GM19324 (cell line): ENCODE data around the gene OR1A2.
"Not testable (repeated sequence)": the region's sequence is repeated elsewhere in the genome, so short reads cannot be mapped to it uniquely, and the experiment has no call there.

Experiments used
- ATAC-seq: cut with Tn5 transposase; IDR thresholded peaks from one replicate; pipeline ENCODE4 v1.9.1; 2021; ENCODE audit warnings: mild to moderate bottlenecking, moderate library complexity; ENCODE audit not compliant: unreplicated experiment, low FRiP score

Gene OR1A2, protein sequence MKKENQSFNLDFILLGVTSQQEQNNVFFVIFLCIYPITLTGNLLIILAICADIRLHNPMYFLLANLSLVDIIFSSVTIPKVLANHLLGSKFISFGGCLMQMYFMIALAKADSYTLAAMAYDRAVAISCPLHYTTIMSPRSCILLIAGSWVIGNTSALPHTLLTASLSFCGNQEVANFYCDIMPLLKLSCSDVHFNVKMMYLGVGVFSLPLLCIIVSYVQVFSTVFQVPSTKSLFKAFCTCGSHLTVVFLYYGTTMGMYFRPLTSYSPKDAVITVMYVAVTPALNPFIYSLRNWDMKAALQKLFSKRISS

DNA sequence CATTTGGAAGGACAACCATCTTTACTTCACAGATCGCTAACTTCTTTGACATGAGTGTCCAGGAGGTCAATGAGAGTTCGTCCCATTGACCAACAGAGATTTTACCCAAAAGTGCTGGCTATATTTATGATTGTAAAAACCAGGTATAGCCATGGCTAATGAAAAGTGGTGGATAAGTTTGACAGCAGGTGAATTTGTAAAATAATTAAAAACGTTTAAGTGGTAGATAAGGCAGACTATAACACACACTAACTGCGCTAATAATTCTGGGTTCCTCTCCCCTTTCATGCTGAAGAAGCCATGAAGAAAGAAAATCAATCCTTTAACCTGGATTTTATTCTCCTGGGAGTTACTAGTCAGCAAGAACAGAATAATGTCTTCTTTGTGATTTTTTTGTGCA lies at the start of gene OR1A2:
Gene OR1A2 (plus strand): TSS at position 301 of the 400 bp plus-strand sequence. CDS start 0 bp downstream, at position 301.
- ATAC-seq, result no peak

DNA sequence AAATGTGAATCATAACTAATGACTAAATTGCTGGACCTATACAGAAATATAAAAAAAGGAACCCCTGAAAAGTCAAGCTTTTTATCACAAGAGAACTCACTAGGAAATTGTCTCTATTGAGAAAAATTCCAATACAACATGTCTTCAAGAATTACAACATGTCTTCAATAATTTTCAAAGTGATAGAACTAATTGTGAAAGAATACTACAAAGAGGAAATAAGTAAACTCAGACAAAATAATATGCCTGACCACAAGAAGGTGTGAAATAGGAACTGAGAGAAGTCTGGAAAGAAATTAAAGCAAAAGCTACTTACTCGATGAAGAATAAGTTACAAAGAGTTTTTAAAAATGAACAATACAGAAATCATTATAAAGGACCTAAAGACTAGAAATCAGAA lies 40.1 kb upstream of the OR1A2 start:
- no peak for ATAC-seq

DNA sequence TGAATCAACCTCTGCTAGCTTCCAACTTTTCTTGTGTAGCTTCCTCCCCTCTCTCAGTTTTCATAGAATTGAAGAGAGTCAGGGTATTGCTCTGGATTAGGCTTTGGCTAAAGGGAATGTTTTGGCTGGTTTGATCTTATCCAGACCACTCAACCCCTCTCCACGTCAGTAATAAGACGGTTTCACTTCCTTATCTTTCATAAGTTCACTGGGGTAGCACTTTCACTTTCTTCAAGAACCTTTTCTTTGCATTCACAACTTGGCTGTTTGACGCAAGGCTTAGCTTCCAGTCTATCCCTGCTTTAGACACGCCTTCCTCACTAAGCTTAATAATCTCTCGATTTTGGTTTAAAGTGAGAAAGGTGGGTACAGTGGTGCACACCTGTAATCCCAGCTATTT lies 29.7 kb upstream of the OR1A2 start:
- ATAC-seq, result no peak

DNA sequence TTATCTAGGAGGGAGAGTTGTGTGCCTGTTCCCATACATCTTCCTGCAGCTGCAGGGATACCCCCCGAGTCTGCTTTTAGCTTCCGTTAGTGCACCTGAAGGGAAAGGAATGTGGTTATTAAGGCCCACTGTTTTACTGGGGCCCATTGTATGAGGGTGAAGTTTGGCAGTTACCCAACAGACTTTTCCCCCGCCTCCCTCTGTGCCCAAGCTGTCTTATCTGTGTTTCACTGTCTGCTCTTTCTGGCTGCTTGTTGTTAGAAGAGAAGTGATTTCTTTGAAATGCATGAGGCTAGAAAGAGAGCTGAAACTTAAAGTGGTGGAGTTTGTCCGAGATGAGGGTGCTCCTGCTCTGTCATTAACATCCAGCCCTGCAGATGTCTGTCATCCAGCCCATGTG lies 7.4 kb upstream of the OR1A2 start:
- ATAC-seq, result no peak

DNA sequence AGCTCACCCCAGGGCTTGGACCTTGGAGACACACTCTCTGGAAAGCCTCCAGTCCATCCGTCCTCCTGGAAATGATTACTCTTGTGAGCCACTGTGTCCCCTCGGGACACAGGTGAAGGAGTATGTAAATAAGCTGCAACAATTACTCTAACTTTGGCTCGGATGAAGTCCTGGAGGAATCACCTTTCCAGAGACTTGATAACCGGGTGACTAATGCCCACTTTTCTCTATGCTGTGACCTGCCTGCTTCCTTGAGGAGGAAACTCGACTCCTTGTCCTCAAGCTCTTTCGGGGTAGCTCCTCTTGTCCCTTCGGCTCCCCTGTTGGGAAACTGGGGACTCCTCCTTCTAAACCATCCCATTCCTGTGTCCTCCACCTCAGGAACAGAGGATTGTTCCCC lies 10.0 kb downstream of the OR1A2 start, which contains the start of gene OR1A1:
Gene OR1A1 (plus strand): TSS at position 301 of the 400 bp plus-strand sequence. CDS start 7,954 bp downstream, outside the sequence.
- no peak for ATAC-seq

DNA sequence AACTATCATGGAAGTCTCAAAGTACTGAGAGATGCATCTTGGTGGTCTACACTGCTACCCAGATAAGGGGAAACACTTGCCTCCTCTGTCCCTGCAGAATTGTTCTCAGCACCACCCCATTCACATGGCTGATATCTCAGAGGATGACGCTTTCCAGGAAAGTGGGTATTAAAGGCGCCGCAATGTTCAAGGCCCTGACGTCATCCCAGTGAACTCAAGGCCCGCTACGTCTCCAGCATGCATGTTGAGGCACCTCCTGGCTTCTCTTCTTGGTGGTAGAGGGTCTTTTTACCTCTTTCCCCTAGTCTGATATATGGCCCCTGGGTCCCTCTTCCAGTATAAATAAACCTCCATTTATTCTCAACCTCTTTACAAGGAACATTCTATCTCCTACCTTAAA lies 11.2 kb downstream of the OR1A2 start:
- no peak for ATAC-seq

DNA sequence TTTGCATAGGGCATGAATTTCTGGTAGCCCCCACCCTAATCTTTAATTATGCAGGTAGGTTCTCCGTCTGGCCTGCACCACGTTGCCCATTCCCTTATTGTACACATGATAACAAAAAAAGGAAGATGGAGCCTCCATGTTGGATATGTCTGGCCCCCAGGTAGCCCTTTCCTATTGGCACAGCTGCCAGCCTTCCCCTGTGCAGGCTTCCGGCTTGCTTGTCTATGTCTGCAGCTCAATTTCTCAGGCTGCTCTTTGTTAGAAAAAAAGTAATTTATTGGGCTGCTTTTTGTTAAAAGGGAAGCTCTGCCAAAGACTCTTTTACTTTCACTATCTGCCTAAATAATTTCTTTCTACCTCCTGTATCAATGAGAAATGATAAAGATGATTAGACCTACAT lies 15.7 kb downstream of the OR1A2 start:
- no peak for ATAC-seq

DNA sequence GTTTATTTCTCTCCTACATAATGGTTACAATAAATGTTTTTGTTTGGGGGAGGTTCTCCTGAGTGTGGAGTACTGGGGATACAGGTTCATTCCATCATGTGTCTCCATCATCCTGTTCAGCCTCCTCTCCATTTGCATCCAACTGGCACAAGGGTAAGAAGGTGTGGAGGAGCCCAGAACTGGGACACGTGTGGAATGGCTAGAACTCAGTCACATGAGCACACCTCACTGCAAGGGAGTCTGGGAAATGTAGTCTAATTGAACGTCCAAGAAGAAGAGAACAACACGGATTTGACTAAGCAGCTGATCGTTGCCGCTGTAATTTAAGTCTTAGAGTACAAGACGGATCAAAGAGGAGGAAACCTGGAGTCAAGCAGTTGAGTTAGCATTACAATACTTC lies 16.3 kb downstream of the OR1A2 start:
- ATAC-seq, result no peak

DNA sequence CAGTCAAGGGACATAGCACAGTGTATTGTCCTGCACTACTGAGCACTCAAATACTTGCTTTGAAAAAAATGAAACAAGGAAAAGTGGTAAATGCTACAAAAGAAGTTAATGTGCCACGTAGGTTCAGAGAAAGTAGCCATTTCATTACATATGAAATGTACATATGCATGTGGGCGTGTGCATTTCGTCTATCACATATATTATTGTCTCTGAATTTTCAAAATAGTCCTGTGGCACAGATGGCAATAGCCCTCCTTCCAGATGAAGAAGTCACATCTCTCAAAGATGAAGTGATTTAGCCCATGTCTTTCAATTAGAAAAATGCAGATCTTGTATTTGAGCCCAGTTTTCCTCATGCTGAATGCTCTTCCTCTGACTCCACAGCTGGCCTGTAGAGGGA lies 22.7 kb downstream of the OR1A2 start:
- not testable (repeated sequence) for ATAC-seq

DNA sequence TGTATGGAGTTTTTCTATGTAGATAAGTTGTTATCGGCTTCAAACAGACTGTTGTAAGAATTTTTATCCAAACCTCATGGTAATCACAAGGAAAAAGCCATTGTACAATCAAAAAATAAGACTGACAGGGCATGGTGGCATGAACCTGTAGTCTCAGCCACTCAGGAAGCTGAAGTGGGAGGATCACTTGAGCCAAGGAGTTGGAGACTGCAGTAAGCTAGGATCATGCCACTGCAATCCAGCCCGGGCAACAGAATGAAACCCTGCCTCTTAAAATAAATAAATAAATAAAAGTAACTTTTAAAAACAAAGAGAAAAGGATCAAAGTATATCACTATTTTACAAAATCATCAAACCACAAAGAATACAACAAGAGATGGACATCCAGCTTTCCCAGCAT lies 24.5 kb downstream of the OR1A2 start:
- no peak for ATAC-seq

DNA sequence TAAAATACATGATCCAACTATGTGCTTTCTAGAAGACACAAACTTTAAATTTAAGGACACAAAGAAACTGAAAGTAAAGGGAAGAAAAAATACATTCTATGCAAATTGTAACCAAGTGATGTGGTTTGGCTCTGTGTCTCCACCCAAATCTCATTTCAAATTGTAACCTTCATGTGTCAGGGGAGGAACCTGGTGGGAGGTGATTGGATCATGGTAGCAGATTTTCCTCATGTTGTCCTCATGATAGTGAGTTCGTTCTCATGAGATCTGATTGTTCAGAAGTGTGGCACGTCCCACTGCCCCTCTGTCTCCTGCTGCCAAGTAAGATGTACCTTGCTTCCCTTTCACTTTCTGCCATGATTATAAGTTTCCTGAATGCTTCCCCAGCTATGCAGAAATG lies 25.2 kb downstream of the OR1A2 start:
- no peak for ATAC-seq

DNA sequence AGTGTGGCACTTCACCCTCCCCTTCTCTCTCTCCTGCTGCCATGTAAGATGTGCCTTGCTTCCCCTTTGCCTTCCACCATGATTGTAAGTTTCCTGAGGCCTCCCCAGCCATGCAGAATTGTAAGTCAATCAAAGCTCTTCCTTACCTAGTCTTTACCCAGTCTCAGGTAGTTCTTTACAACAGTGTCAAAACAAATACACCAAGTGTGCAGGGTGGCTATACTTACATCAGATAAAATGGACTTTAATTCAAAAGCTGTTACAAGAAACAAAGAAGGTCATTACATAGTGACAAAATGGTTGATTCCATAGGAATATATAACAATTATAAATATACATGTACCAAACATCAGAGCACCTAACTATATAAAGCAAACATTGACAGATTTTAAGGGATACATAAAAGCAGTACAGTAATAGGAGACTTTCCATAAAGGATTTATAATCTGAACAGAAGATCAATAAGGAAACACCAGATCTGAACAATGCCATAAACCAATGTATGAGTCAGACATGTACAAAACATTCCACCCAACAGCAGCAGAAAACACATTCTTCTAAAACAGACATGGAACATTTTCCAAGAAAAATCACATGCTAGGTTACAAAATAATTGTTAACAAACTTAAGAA lies 27.5 kb downstream of the OR1A2 start:
- not testable (repeated sequence) for ATAC-seq

DNA sequence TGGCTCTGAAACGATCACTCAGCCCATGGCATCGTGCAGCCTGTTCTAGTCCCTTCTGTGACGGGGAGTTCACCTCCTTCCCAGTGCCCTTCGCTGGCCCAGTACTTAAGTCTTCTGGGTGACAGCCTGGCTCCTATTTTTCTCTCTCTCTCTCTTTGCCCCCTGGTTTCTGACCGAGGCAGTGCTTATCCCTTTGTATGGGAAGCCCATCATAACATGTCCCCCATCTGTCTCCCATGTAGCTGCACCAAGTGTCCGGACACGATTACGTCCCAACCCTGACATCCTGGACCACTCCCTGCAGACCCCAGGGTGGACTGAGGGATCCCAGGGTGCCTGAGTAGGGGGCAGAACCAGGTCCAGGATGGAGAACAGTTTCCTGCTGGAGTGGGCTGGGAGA lies 35.0 kb downstream of the OR1A2 start:
- ATAC-seq, result not testable (repeated sequence)

DNA sequence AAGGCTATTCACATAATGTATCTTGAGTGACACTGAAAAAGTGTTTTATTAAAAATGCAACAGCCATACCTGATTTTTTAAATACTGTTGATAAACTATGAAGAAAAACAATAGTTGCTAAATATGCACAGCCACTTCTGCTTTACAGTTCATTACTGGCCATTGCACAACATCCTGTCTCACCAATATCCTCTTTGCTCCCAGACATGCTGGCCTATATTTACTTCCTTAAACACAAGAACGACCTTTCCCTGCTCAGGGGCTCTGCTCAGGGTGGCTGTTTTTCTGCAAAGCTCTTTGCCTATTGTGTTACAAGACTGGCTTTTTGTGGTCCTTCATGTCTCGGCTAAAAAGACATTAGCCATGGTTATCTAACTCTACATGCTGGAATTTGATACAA lies 41.4 kb downstream of the OR1A2 start:
- ATAC-seq, result not testable (repeated sequence)

DNA sequence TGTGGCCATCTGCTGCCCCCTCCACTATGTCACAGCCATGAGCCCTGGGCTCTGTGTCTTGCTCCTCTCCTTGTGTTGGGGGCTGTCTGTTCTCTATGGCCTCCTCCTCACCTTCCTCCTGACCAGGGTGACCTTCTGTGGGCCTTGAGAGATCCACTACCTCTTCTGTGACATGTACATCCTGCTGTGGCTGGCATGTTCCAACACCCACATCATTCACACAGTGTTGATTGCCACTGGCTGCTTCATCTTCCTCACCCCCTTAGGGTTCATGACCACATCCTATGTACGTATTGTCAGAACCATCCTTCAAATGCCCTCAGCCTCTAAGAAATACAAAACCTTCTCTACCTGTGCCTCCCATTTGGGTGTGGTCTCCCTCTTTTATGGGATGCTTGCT lies 43.7 kb downstream of the OR1A2 start:
- ATAC-seq, result not testable (repeated sequence)

DNA sequence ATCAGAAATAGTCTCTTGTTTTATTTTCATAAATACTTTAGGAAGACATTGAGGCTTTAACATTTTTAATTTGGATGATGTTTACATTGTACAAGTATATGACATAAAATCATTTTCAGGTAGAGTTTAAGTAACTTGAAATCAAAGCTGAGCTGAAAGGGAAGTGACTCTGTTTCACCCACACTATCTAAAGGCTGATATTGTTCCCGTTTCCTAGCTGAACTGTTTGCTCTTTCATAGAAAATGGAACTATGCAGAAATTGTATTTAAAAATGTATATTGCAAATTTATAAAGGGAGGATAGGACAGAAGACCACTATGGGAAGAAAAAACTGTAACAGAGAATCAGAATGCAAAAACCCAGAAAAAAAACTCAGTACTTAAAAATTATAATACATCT lies 47.5 kb downstream of the OR1A2 start:
- not testable (repeated sequence) for ATAC-seq
